Measurements from ENCODE around the gene MNX1.

Gene MNX1

GRCh38 chr7:157020514-157021070 lies 10.1 kb upstream of the MNX1 start:
- no peak for ATAC-seq (ENCODE audit: insufficient read depth, low read depth)
- no peaks in the 10 kb centered on the region for H3K36me3 ChIP-seq (ENCODE audit: insufficient read depth, low read length)
- no peak for DNase-seq
- H3K27ac ChIP-seq (ENCODE audit: low read length) = no peak overlapping the region
- H3K79me2 ChIP-seq (ENCODE audit: insufficient read depth, low read length) = no peaks in the 10 kb centered on the region
- no peak overlapping the region for H3K9ac ChIP-seq (ENCODE audit: low read depth, low read length)
- no peaks in the 10 kb centered on the region for H3K9me3 ChIP-seq (ENCODE audit: insufficient read depth, low read length, severe bottlenecking)
- H3K27me3 ChIP-seq (ENCODE audit: insufficient read depth, low read length, poor library complexity) = peaks cover 6% of the 10 kb centered on the region
- no peaks in the 10 kb centered on the region for H4K20me1 ChIP-seq (ENCODE audit: insufficient read depth, low read length)
- no peak overlapping the region for H2AFZ ChIP-seq (ENCODE audit: low read depth, low read length)
- H3K4me3 ChIP-seq (ENCODE audit: low read depth in 1 of 2, low read length in 2 of 2) = no peak overlapping the region
- no peaks in the 10 kb centered on the region for H3K4me1 ChIP-seq (ENCODE audit: insufficient read depth, low read length)
- TF ChIP-seq EZH2 (IDR thresholded peaks at IDR 0.05; ENCODE audit: borderline replicate concordance, low read depth, low read length, severe bottlenecking) (no peak), CTCF (IDR thresholded peaks at IDR 0.05; ENCODE audit: borderline replicate concordance, extremely low read depth, low read length, poor library complexity, severe bottlenecking) (no peak)
- H3K4me2 ChIP-seq (ENCODE audit: insufficient read depth, low read length) = no peak overlapping the region

- Histone ChIP-seq H3K79me2 (ENCODE audit: insufficient read depth, low read length) (no peaks in the 10 kb centered on the region), H3K27ac (ENCODE audit: low read length) (no peak overlapping the region), H3K27me3 (ENCODE audit: insufficient read depth, low read length, poor library complexity) (peaks cover 3% of the 10 kb centered on the region), H3K4me2 (ENCODE audit: insufficient read depth, low read length) (no peak overlapping the region), H2AFZ (ENCODE audit: low read depth, low read length) (no peak overlapping the region), H3K36me3 (ENCODE audit: insufficient read depth, low read length) (no peaks in the 10 kb centered on the region), H3K9ac (ENCODE audit: low read depth, low read length) (no peak overlapping the region), H4K20me1 (ENCODE audit: insufficient read depth, low read length) (no peaks in the 10 kb centered on the region), H3K9me3 (ENCODE audit: insufficient read depth, low read length, severe bottlenecking) (no peaks in the 10 kb centered on the region), H3K4me3 (ENCODE audit: low read depth in 1 of 2, low read length in 2 of 2) (no peak overlapping the region), H3K4me1 (ENCODE audit: insufficient read depth, low read length) (no peaks in the 10 kb centered on the region)
- DNase-seq = no peak
- no peak for TF ChIP-seq CTCF (IDR thresholded peaks at IDR 0.05; ENCODE audit: borderline replicate concordance, extremely low read depth, low read length, poor library complexity, severe bottlenecking)
- TF ChIP-seq EZH2 (IDR thresholded peaks at IDR 0.05; ENCODE audit: borderline replicate concordance, low read depth, low read length, severe bottlenecking) = no peak
- ATAC-seq (ENCODE audit: insufficient read depth, low read depth) = no peak
Observed at GRCh38 chr7:157019718-157020451, 9.4 kb upstream of the MNX1 start.

GRCh38 chr7:157018997-157019608 lies 8.6 kb upstream of the MNX1 start:
- Histone ChIP-seq H3K4me2 (ENCODE audit: insufficient read depth, low read length) (no peak overlapping the region), H3K27ac (ENCODE audit: low read length) (no peak overlapping the region), H3K4me1 (ENCODE audit: insufficient read depth, low read length) (no peaks in the 10 kb centered on the region), H3K4me3 (ENCODE audit: low read depth in 1 of 2, low read length in 2 of 2) (no peak overlapping the region), H3K9me3 (ENCODE audit: insufficient read depth, low read length, severe bottlenecking) (no peaks in the 10 kb centered on the region), H4K20me1 (ENCODE audit: insufficient read depth, low read length) (no peaks in the 10 kb centered on the region), H3K27me3 (ENCODE audit: insufficient read depth, low read length, poor library complexity) (peaks cover 3% of the 10 kb centered on the region), H3K79me2 (ENCODE audit: insufficient read depth, low read length) (no peaks in the 10 kb centered on the region), H3K36me3 (ENCODE audit: insufficient read depth, low read length) (no peaks in the 10 kb centered on the region), H3K9ac (ENCODE audit: low read depth, low read length) (no peak overlapping the region), H2AFZ (ENCODE audit: low read depth, low read length) (no peak overlapping the region)
- ATAC-seq (ENCODE audit: insufficient read depth, low read depth) = no peak
- TF ChIP-seq EZH2 (IDR thresholded peaks at IDR 0.05; ENCODE audit: borderline replicate concordance, low read depth, low read length, severe bottlenecking) (no peak), CTCF (IDR thresholded peaks at IDR 0.05; ENCODE audit: borderline replicate concordance, extremely low read depth, low read length, poor library complexity, severe bottlenecking) (no peak)
- DNase-seq = no peak

Measured in DND-41 (cell line).